HG02678 (cell line): ENCODE data around the gene HOXA13.

Experiments used
- ATAC-seq: cut with Tn5 transposase; IDR thresholded peaks from one replicate; pipeline ENCODE4 v1.9.1; 2021; ENCODE audit warnings: mild to moderate bottlenecking, moderate library complexity; ENCODE audit not compliant: unreplicated experiment

HOXA13 gene

DNA sequence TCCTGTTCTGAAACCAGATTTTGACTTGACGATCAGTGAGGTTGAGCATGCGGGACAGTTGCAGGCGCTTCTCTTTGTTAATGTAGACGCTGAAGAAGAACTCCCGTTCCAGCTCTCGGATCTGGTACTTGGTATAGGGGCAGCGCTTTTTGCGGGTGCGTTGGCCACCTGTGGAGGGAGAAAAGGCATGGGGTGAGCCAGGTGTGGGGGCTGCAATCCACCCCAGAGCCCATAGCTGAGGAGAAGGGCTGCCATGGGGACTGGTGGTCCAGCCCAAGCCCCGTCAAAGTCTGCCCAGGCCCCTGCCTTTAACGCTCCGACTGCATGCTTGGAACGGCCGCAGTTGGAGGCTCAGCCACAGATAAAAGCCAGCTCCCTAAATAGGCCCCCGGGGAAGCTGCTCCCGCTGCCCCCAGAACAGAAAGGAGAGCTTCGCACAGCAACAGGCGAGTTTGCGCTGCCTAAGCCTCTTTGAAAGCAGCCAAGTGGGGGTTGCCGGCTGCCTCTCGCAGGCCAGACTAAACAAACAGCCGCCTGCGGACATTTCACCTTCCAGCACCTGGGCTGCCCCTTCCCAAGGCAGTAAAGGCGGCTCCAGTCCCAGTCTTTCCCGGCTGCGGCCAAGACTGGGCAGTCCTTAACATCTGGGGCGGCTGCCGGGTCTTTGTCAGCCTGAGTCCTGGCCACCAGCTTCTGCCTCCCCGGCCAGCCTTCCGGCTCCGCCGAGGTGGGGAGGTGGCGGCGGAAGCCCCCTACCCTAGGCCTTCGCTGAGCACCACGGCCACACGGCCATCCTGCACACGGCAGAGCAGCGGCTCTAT lies 16.8 kb downstream of the HOXA13 start:
- no peak for ATAC-seq

DNA sequence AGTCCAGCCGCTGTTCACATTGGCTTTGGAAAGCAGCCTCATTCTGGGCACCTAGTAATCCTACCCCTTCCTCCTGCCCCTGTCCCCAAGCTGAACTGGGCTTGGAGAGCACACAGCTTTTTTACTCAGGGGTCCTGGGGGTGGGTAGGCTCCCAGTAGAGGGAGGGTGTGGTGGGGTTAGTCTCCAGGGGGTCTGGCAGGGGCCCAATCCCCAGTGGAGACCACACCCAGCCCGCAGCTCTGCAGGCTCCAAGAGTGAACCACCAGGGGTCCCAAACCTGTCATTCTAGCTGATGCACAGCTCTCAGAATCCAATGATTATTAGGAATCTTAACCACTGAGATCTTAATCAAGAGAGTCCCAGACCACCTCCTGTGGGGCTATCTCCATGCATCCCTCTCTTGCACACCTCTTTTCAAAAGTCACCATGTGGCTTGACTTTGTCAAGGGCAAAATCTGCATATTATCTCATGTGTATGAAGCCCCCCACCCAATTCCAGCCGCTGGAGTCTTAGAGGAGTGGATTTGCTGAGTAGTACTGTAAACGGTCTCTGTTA lies 17.5 kb downstream of the HOXA13 start:
- ATAC-seq = no peak

DNA sequence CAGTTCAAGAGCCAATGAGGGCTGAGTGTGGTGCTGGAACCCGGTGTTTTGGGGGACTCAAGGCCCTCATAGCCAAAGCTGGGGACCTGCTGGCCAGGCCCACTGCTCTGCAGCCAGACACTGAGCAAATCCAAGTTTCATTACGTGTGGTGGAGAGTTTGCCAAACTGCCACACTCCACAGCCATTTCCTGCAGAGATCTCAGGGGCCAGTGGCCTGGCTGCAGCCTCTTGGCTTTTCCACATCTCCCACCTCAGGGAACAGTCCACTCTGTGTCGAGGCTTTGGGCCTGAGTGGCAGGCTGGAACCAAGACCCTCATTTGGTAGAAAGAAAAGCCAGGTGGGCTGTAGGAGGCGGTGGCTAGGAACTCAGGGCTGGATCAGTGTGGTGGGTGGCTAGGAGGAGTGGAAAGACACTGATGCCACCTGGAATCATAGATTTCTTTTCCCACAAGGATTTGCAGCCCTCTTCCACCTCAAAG lies 18.1 kb downstream of the HOXA13 start:
- ATAC-seq = no peak

DNA sequence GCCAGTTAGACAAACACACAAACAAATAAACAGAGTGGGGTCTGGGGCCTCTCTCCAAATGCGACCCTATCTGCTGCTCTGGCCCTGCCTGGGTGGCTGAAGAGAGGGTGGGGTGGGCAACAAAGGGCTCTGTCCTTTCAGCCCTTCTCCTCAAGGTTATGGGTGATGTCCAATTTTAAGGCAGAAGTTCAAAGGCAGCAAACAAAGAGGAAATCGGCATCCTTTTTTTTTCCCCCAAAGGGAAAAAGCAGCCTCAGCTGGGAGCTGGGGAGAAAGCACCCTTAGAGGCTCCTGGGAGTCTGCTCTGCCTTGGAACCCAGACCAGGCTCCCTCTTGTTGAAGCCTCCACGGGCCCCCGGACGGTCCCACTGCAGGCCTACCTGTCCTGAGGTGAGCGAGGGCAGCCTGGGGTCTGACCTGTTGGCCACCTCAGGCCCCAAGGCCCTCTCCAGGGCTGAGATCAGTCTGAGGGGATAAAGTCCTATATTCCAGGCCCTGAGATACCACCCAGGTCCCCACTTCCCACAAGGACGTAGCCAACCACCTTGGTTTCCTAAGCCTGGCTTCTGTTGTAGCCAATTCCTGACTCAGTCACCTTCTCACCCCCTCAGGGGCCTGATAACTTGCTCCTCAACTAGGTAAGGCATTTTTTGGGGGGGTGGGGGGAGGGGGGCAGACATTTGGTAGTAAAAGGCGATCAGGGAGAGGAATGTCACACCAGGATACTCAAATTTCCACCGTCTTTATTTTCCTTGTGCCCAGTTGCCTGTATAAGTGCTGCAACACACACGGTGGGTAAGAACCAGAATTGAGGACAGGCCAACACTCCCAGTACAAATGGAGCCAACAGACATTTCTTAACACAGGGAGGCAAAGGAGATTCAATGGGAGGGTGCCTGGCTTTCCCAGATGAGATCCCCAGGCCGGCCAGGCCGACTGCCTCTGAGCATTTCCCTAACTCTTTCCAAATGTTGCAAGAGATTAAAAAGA lies 19.2 kb downstream of the HOXA13 start:
- no peak for ATAC-seq

DNA sequence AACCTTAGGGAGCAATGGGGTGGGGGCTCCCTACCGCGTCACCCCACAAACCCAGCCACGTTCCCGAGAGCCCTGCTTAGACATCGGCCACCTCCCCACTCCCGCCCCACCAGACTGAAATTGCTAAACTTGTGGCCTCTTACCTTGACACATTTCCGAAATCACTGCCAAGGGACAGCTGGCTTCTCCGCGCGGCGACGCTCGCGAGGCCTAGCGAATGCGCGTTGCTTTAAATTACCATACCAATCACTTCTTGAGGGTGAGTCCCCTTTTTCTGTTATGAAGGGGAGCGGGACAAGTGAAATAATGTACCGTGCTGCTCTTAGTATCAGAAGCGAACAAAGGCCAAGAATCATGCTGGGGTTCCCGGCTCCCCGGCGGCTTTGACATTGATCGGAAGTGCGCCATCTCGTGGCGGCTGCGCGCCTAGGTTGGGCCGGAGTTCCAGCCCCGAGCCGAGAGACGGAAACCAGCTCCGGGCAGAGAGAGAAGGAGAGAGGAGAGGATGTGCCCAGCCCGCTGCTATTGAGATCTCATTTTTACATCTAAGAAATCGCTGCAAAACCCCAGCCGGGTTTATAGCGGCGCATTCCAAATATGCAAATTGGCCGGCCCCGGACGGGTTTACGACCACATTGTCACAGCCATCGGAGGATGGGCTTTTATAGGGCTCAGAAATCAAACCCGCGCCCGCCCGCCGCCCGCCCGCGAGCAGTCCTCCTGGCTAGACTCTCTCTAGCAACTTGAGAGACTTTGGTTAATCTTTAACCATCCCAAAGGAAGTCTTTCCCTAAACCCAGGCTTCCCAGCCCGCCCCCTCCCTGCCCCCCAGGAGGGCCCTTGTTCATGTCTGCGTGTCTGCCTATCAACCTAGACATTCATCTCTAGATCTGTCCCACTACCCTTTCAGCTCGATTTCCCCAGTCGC lies 20.1 kb downstream of the HOXA13 start:
- no peak for ATAC-seq

DNA sequence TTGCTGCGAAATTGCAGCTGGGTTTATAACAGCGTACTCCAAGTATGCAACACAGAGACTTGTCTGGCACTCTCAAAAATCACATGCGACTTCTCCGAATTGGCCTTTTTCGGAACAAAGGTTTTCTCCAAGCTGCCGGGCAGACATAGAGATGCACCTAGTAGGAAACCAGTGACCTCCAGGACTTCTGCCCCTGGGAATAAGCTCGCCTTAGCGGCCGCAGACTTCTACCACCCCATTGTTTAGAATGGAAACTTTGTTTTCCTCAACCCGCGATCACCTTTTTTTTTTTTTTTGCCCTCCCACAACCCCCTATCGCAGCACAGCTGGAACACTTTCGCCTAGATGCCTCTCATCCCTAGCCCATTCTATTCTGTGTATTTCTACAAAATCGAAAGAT lies 20.9 kb downstream of the HOXA13 start:
- ATAC-seq = no peak

DNA sequence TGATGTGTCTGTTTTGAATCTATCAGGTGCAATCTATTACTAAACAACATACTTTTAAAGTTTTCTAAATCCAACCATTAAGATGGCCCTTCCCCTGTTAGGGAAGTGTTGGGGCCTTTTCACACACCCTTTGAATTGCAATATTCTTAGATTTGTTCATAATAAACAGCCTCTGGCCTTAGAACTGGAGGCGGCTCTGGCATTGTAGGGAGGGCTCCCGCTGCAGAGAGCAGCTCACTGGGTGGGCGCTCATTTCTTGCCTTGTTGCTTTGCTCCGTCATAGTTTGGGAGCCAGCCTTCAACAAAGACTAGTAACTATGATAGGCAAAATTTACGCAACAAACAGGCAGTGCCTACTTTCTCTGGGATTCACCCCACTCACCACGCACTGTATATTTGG lies 21.5 kb downstream of the HOXA13 start:
- ATAC-seq = no peak

DNA sequence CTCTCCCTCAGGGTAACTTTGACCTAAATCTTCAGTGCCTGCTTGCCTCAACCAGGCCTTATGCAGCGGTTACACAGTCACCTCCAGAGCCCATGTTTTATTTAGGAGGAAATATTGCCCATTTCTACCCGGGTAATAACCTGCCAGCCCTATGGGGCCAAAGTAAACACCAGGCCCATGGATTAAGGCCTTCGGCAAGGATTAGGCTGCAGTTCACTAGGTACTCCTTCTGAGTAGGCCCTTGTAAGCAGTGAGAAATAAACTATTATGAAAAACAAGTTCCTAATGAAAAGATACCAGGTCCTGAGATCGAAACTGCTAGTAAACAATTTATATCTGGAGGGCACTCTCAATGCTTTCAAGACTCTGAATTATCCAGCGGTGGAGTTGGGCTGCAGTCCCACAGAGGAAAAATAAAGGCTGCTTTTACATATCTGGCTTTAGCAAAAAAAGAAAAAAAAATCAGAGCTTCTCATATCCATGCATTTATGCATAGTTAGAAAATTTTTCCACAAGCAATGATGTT lies 22.0 kb downstream of the HOXA13 start:
- no peak for ATAC-seq

DNA sequence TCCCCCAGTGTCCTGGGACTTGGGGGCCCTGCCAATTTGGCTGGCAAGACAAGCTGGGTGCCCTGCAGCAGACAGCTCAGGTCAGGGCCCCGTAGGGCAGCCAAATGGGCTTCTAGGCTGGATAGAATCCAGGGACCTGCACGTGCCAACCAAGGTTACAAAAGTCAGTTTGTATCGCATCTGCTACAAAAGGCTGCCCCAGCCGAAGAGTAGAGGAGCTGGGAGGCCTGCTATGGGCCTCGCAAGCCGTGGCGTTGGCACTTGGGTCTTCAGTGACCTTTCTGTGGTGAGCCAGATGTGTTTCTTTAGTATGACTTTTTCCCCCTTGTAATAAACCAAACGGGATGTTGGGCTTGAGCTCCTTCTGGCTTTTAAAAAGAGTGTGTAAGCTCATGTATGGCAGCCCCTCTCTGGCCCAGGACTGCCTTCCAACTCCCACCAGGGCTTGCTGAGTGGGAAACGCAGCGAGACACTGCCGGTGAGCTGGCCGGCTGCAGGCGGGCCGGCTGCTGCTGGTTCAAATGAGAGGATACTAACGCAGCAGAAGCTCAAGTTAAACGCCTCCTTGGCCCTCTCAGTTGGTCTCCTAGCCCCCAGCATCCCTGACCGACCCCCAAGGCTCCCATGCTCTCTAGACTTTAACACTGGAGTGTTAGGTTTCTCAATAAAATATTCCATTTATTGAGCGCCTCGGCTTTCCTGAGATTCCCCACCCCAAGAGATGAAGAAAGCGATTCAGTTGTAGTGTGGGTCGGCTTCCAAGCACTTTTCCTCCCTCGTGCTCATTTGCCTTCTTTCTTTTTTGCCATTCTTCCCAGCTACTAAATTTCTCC lies 22.7 kb downstream of the HOXA13 start:
- no peak for ATAC-seq

DNA sequence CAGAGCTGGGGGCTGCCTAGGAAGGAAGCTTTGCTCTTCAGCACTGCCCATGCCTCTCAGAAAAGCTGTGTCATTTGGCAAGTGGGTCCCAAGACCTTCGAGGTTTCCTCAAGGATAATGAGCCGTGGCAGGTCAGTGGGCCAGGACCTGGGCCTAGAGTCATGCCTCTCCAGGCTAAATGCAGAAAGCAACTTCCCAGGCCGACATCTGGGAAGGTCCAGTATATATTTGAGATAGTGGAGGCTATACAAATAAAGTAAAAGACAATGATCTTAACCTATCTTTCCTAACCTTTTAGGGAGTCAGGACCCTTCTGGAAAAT lies 23.4 kb downstream of the HOXA13 start:
- no peak for ATAC-seq

DNA sequence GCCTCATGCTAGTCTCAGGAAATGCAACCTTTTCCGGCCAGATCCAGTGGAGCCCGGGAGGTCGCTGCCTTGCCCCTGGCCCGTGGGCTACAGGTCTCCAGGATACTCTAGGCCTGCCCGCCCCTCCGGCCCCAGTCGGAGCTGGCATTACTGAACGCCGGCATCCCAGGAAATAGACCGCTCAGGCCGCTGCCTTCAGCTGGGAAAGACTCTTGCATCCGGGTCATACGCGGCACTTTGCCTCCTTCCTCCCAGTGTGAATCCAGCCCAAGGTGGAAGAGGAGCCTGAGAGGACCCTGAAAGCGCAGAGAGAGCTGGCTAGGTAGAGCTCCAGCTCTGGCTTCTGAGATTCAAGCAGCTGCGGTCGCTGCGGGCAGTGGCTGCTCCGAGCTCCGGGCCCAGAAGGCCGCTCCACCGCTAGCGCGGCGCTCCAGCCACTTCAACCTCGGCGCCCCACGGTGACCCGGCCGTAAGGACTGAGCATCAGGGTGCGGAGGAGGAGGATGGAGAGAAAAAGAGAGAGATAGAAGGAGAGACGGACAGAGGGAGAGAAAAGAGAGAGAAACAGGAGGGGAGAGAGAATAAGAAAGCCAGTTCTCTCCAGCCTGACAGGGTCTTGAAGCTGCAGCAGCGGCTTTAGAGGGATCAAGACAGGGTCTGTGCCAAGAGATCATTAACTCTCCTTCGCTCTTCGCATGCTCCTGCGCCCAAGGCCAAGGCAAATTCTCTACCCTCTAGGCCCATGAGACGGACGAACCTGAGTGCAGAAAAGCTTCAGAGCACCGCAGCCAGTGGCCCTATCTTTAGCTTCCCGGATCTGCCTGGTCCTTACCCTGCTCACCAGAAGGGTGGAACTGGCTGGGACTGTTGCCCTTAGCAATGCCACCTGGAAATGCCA lies 24.0 kb downstream of the HOXA13 start:
- ATAC-seq = no peak

DNA sequence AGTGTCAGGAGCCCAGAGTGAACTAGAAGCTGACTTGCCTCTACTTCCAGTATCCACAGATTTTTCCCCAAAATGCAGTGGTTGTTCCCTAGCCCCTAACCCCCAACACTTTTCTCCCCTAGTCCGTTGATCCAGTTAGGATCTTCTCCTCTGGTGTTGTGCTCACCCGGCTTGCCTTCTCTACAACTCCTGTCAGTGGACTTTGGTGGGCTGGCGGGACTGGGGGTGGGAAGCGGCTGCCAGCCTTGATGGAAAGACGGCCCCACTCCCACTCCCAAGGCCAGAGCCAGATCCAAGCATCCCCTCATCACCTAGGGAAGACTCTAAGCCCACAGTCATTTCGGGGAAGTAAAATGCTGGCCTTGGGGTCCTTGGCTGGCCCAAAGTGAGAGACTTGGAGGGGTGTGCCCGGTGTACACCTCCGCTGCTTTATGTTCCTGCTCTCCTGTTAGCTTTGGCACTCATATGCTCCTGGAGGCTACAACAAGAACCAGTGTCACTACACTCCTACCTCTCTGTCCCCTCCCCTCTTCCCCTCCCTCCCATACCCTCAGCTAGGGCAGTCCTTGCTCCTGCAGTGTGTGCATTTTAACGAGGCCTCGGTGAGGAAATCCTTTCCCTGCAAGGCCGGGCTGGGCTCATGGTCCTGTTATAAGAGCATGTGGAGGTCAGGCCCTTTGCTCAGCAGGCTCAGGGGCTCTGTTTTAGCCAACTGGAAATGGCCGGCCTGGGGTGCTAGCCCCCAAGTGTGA lies 24.8 kb downstream of the HOXA13 start:
- ATAC-seq = no peak

DNA sequence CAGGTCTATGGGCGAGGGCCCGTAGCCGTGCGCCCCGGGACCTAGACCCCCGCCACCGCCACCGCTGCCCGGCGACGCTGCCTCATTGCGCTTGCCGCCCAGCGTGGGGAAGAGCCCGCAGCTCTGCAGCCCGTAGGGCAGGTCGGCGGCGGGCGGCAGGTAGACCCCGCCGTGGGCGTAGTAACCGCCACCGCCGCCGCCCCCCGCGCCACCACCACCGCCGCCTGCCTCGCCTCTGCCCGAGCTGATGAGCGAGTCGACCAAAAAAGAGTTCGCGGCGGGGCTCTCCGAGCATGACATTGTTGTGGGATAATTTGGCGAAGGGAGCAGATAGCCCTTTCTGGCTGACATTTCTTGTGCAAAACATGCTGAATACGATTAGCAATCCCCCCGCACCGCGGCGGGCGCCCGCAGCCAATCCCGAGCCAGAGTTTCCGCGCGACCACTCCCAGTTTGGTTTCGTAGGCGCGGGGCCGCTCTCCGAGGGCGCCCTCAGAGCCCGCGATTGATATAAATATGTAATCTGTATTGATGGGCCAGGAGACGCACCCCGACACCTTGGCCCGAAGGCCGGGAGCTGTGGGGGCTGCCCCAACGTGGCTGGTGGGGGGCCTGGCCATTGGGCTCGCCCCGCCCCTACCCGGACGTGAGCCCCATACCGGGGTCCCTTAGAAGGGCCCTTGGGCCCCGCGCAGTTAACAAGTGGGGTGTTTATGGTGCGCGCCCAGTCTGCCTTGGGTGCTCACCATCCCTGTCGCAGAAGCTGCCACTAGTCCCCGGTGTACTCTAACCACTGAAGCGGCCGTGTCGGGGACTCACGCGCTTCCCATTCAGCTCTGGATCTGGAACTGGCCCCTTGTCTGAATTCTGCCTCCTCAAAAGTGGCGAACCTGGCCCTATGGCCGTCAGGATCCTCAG lies 25.7 kb downstream of the HOXA13 start, which contains the start of gene HOXA10:
Gene HOXA10, minus strand, starts transcription at position 365 of the 918 bp plus-strand sequence. Its CDS starts 14 bp downstream, at position 351.
- no peak for ATAC-seq

DNA sequence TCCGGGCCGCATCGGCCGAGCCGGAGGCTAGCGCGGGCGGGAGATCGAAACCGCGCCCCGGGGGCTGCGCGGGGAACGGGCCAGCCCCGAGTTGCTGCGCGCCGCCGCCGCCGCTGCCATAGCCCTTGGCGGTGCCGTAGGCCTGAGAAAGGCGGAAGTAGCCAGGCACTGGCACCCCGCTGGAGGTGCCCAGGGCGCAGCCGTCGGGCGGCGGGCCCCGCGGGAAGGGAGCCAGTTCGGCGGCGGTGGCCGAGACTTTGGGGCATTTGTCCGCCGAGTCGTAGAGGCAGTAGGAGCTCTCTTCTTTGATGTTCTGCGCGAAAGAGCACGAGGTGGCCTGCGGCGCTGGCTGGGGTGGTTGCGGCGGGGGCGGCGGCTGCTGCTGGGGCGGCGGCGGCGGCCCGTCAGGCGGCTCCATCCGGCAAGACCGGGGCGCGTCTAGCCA lies 26.4 kb downstream of the HOXA13 start:
- ATAC-seq = no peak

DNA sequence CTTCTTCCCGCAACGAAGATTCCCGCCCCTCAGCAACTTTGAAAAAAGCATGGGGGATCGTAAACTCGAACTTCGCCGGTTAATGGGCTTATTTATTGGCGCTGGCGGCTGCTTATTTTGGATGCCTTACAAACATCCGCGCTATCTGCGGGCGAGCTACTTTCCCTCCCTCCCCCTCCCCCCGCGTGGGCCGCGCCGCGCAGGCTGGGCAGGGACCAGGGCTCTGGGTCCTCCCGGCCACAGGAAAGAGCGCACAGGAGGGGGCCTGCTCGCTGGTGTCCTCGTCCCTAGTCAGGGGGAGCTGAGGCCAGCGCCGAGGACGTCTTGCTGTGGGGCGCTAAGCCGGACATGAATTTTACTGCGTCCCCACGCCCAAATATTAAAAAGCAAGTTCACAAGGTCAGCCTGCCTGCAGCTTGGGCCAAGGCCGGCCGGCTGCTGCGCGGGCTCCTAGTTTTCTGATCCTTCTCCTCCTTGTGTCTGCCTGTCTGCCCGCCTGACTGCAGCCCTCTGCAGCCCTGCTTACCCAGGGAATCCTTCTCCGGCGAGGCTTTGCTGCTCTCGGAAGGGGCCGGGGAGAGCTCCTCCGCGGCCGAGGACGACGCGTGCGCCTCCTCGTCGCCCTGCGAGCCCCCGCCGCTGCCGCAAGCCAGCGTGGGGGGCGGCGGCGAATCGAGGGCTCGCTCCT lies 26.9 kb downstream of the HOXA13 start:
- no peak for ATAC-seq

DNA sequence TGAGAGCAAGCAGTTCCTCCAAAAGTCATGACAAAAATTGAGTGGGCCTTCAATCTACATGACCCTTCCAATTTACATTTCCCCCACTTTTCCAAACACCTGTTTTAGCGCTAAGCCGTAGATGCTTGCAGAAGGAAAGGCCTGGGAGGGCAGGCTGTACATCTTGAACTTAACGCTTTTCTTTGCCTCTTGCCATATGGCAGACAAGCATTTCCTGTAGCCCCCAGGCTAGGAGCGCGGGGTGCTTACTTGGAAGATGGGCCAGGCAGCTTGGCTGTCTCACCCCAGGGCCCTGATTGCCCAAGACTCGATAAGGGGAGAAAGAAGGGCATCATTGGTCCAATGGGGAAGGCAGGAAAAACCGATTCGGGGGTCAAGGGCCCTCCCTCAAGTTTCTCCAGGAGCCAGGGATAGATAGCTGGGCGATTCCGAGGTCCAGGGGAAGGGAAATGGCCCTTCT lies 27.5 kb downstream of the HOXA13 start:
- no peak for ATAC-seq
